Stimulated activated CD8-positive, alpha-beta memory T cell treated with anti-CD3 and anti-CD28 coated beads, Interleukin-2, amount 100 ng/mL, for 1 hour (primary cell): Measurements from ENCODE around the gene WDTC1.
"Not testable (repeated sequence)": the region's sequence is repeated elsewhere in the genome, so short reads cannot be mapped to it uniquely, and the experiment has no call there.

Source experiments
- DNase-seq, 2 donors: peaks; one replicate each; pipeline ENCODE4 v3.0.0-alpha.2; 2020; ENCODE audit warnings: low read depth in 2 of 2

WDTC1 gene, protein sequence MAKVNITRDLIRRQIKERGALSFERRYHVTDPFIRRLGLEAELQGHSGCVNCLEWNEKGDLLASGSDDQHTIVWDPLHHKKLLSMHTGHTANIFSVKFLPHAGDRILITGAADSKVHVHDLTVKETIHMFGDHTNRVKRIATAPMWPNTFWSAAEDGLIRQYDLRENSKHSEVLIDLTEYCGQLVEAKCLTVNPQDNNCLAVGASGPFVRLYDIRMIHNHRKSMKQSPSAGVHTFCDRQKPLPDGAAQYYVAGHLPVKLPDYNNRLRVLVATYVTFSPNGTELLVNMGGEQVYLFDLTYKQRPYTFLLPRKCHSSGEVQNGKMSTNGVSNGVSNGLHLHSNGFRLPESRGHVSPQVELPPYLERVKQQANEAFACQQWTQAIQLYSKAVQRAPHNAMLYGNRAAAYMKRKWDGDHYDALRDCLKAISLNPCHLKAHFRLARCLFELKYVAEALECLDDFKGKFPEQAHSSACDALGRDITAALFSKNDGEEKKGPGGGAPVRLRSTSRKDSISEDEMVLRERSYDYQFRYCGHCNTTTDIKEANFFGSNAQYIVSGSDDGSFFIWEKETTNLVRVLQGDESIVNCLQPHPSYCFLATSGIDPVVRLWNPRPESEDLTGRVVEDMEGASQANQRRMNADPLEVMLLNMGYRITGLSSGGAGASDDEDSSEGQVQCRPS

DNA sequence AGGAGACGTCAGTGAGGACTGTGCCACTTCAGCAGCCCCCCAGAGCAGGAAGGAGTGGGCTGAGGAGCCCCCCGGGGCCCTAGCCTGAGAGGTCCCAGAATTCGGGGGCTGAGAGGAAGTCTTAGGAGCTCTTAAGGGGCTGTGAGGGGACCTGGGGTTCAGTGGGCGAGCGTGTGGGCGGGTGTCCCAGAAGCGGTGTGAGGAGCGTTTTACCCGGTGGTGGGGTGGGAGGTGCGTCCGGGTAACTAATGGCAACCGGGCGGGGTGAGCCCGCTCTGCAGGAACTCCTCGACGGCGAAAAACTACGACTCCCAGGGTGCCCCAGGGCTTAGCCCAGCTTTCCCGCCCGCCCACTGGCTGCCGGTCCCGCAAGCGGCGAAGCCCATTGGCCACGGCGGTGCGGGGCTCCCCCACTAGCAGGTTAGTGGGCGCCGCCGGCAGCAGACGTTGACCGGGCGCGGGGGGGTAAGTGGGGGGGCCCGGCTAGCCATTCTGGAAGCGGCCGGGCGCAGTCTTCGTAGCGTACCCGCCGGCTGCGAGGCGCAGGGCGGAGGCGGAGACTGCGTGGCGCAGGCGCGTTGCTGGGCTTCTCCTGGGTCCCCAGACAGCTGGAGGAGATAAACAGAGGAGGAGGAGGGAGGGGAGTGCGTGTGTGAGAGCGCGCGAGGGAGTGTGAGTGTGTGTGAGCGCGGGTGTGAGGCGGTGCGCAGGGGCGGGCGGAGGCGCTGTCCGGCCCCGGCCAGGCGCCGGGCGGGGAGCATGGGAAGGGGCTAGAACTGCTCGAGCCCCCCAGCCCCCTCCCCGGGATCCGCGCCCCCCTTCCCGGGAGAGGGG, at the start of gene WDTC1:
Gene WDTC1 (plus strand): TSS at position 584 of the 834 bp plus-strand sequence. CDS start 26,423 bp downstream, outside the sequence.
- peak; percentile 96 for DNase-seq

DNA sequence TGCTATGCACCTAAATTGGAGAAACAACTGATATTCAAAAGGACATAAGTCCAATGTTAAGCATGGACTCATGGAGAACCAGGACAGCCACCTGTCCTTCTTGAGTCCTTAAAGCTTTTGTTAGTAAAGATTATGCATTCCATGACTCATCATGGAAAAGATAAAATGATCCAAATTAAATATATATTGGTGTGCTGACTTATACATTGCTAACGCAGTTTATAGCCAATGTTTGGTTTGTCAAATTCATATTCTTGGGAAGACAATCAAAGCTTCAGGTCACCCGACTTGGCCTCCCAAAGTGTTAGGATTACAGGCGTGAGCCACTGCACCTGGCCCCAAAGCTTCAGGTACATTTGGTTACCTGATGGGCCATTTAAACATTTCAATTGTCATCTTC, 49.8 kb upstream of the WDTC1 start:
- not testable (repeated sequence) for DNase-seq

DNA sequence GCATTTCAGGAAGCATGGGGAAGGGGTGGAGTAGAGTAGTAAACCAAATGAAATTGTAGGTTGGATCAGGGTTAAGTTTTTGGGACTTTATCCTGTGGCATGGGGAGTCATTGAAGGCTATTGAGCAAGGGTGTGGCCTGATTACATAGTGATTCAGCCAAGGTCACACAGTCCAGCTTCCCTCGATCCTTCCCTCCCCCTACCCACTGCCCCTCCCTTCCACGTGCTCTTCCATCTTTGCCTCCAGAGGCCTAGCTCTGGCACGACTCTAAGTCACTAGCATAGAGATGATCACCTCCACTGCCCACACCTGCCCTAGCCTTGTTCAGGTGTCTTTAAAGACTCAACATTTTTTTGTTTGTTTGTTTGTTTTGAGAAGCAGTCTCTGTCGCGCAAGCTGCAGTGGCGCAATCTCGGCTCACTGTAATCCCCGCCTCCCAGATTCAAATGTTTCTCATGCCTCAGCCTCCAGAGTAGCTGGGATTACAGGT, 42.3 kb upstream of the WDTC1 start:
- DNase-seq = no peak

DNA sequence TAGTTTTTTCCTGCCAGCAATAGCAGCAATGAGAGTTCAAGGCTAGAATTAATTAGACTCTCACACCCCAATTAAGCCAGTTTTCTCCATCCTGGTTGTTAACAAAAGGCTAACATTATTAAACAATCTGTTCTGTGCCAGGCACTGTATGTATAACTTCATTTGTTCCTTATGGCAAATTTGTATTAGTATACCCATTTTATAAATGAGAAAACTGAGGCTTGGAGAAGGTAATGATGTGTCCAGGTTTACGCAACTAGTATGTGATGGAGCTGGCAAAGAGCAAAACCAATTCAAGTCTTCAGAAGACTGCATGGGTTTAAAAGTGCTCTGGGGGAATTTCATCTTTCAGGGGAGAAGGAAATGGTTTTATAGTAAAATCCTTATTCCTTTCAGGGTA, 41.2 kb upstream of the WDTC1 start:
- DNase-seq = no peak

DNA sequence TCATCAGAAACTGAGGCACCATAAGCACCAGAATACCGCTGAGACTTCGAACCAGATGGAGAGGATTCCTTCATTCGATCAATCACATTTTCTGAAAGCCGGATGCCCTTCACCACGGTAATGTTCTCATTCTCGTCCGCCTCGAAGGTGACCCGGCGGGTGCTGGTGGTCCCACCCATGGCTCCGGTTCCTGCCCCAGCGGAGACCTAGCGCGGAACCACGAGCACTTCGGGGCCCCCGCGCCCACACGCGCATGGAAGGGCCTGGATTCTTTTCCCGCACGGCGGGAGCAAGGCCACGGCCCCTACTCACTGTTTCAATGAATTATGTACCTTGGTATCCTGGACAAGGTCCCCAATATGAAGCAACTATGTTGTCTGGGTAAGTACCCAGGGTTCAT, 33.1 kb upstream of the WDTC1 start:
- no peak for DNase-seq

DNA sequence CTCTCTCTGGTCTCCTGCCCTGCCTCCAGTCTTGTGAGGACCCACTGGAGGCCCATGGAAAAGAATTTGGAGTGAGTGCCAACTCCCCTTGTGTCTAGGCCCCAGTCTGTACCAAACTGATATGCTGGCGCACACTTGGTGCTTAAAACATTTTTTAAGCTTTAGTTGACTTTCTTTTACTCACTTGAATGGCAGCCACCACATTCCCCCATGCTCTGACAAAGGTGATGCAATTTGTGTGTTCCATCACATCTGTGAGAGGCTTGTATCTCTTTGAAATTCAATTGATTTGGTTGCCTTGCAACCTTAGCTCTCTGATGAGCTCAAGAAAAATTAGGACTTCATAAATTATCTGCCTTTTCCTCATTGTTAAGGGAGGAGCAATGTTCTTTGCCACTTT, 30.5 kb upstream of the WDTC1 start:
- no peak for DNase-seq

DNA sequence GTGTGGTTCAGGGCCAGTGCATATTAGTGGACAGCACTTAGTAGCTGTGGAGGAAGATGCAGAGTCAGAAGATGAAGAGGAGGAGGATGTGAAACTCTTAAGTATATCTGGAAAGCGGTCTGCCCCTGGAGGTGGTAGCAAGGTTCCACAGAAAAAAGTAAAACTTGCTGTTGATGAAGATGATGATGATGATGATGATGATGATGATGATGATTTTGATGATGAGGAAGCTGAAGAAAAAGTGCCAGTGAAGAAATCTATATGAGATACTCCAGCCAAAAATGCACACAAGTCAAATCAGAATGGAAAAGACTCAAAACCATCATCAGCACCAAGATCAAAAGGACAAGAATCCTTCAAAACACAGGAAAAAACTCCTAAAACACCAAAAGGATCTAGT, 27.2 kb upstream of the WDTC1 start:
- not testable (repeated sequence) for DNase-seq

DNA sequence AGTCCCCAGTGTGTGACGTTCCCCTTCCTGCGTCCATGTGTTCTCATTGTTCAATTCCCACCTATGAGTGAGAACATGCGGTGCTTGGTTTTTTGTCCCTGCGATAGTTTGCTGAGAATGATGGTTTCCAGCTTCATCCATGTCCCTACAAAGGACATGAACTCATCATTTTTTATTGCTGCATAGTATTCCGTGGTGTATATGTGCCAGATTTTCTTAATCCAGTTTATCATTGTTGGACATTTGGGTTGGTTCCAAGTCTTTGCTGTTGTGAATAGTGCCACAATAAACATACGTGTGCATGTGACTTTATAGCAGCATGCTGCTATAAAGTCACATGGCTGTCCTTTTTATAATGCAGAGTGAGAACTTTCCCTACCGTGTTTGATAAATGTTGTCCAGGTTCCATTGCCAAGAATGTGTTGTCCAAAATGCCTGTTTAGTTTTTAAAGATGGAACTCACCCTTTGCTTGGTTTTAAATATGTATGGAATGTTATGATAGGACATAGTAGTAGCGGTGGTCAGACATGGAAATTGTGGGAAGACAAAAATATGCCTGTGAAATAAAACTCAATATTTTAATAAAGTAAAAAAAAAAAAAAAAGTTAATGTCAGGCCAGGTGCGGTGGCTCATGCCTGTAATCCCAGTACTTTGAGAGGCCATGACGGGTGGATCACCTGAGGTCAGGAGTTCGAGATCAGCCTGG, 26.1 kb upstream of the WDTC1 start:
- not testable (repeated sequence) for DNase-seq

DNA sequence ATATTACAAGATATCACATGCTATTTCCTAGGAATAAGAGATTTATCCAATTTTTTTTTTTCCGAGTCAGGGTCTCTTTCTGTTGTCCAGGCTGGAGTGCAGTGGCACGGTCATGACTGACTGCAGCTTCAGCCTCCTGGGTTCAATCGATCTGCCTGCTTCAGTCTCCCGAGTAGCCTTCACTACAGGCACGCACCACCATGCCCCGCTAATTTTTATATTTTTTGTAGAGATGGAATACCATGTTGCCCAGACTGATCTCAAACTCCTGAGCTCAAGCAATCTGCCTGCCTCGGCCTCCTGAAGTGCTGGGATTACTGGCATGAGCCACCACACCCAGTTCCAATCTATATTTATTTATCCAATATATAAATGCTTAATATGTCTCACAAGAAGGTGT, 18.0 kb upstream of the WDTC1 start:
- no peak for DNase-seq

DNA sequence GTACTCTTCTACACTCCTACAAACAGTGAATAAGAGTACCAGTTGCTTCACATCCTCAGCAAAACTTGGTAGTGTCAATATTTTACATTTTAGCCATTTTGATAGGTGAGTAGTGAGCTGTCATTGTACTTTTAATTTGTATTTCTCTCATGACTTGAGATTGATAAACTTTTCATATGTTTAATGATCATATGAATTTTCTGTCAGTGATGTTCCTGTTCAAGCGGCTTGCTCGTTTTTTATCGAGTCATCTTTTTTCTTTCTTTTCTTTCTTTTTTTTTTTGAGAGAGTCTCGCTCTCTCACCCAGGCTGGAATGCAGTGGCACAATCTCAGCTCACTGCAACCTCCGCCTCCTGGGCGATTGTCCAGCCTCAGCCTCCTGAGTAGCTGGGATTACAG, 17.0 kb upstream of the WDTC1 start:
- DNase-seq = no peak

DNA sequence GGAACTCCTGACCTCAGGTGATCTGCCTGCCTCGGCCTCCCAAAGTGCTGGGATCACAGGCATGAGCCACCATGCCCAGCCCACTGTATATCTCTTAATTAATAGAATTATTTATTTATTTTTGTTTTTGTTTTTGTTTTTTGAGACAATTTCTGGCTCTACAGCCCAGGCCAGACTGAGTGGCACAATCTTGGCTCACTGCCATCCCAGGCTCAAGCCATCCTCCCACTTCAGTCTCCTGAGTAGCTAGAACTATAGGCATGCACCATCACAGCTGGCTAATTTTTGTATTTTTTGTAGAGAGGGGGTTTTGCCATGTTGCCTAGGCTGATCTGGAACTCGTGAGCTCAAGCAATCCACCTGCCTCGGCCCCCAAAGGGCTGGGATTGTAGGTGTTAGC, 15.7 kb upstream of the WDTC1 start:
- no peak for DNase-seq

DNA sequence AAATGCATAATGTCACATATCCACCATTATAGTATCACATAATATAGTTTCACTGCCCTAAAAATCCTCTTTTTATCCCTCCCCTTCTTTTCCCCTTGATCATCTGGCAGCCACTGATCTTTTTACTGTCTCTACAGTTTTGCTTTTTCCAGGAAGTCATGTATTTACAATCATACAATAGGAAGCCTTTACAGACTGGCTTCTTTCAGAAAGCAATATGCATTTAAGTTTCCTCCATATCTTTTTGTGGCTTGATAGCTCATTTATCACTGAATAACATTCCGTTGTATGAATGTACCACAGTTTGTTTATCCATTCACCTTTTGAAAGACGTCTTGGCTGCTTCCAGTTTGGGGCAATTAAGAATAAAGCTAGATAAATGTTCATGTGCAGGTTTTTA, 14.3 kb upstream of the WDTC1 start:
- DNase-seq = no peak

DNA sequence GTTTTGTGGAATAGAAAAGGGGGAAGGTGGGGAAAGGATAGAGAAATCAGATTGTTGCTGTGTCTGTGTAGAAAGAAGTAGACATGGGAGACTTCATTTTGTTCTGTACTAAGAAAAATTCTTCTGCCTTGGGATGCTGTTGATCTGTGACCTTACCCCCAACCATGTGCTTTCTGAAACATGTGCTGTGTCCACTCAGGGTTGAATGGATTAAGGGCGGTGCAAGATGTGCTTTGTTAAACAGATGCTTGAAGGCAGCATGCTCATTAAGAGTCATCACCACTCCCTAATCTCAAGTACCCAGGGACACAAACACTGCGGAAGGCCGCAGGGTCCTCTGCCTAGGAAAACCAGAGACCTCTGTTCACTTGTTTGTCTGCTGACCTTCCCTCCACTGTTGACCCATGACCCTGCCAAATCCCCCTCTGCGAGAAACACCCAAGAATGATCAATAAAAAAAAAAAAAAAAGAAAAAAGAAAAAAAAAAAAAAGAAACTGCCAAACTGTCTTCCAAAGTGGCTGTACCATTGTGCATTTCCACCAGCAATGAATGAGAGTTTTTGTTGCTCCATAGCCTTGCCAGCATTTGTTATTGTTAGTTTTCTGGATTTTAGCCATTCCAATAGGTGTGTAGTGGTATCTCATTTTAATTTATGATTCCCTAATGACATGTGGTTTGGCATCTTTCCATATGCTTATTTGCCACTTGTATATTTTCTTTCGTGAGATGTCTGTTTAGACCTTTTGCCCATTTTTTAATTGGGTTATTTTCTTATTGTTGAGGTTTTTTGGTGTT, 13.5 kb upstream of the WDTC1 start:
- not testable (repeated sequence) for DNase-seq

DNA sequence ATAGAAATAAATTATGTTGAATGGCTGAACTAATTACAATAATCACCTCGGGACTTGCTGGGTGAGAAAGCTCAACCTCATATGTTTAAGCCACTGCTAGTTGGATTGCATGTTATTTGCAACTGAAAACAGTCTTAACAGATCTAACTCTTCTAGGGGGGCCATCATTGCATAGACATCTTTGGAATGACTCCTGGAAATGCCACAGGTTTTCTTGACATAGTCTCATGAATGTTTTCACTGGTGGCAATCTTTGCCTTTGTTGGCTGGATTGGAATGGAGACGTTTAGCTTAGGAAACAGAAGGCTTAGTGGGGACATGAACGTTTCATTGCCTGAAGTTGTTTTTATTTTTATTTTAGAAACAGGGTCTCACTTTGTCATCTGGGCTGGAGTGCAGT, 8.8 kb upstream of the WDTC1 start:
- DNase-seq = no peak

DNA sequence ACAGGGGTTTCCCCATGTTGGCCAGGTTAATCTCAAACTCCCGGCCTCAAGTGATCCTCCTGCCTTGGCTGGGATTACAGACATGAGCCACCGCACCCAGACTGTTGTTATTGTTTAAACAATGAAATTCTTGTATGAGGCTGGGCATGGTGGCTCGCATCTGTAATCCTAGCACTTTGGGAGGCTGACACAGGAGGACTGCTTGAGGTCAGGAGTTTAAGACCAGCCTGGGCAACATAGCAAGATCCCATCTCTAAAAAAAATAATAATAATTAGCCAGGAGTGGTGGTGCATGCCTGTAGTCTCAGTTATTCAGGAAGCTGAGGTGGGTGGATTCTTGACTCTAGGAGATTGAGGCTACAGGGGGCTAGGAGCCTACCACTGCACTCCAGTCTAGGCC, 6.7 kb upstream of the WDTC1 start:
- DNase-seq = no peak

DNA sequence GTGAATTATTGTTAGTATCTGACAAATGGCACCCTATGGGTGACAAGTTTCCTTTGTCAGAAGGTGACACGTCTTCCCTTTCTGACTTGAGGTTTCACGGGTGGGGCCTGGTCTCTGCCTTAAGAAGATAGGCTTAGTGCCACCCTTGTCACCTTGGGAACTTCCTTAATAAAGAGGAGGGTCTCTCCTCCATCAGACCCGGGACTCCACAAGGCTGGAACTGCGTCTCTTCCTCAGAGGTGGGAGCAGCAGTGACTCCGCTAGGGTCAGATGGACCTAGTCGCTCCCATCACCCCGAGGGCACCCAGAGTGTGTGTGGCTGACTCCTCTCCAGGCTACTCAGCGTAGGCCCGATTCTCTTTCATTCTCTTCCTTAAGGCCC, 774 bp upstream of the WDTC1 start:
- DNase-seq = peak; percentile 2 to 3

DNA sequence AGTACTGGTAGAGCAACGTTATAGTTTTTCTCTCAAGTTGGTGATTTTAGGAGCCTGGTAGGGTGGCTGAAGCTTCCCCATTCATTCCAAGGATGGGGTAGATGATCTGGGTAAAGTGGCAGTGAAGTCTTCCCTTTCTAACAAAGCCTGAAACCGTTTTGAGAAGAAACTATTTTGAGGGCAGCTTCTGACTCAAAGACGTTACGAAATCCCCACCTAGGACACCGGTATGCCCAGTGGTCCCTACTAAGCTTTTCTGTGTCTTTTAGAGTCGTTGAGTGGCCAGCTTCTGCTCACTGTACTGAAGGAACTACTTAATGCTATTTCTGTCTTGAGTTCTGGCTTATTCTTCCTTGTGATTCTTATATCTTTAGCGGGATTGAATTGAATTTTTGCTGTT, 1.4 kb downstream of the WDTC1 start:
- no peak for DNase-seq

DNA sequence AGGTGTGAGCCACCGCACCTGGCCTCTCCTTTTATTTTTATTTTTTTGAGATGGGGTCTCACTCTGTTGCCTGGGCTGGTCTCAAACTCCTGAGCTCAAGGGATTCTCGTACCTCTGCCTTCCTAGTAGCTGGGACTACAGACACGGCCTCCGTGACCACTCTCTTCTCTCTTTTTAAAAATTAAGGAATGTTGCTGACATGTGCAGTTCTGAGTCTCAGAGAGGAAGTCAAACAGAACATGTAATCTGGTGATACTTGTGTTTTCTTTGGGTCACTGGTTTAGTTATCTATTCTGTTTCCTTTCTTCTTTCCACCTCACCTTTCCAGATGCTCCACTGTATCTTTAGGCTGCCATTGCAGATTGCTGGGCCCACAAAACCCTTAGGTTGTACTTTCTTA, 2.7 kb downstream of the WDTC1 start:
- DNase-seq = no peak

DNA sequence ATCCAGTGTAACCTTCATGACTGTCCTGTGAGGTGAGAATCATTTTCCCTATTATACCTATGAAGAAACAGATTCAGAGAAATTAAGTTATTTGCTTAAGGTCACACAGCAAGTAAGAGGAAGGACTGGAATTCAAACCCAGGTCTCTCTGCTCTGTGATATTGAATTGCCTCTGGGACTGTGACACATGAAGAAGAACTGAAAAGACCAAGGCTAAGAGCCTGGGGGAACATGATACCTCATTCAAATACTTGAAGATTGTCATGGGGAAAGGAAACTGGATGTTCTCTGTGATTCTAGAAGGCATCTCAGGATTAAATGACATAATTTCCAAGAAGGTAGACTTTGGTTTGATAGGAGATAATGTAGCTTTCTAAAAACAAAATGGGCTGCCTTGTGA, 3.6 kb downstream of the WDTC1 start:
- no peak for DNase-seq

DNA sequence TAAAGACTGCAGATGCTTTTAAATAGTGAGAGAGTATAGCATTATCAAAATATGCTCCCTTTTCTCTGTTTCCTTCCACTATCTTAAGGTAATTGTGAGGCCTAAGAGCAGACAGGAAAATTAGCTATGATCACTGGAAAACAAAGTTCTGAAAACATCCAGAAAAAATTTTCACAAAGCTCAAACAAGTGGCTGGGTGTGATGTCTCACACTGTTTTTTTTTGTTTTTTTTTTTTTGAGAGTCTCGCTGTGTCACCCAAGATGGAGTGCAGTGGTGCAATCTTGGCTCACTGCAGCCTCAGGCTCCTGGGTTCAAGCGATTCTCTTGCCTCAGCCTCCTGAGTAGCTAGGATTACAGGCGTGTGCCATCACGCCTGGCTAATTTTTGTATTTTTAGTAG, 7.2 kb downstream of the WDTC1 start:
- no peak for DNase-seq

DNA sequence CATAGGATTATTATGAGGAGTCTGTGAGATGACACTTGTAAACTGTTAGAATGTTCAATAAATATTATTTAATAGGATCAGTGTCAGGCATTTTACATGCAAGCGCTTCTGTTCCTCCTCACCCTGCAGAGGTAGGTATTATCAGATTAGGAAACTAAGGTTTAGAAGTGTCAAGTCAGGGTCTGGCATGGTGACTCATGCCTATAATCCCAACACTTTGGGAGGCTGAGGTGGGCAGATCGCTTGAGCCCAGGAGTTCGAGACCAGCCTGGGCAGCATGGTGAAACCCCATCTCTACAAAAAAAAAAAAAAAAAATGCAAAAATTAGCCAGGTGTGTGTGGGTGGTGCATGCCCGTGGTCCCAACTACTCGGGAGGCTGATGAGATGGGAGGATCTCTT, 9.2 kb downstream of the WDTC1 start:
- DNase-seq = not testable (repeated sequence)
